Astrocyte (in vitro differentiated cells and primary cell): ENCODE data around the gene TPGS2. TPM values are rescaled to one million over a fixed set of nuclear protein-coding genes. Genes with fewer than 3 reads are reported as not detected.
A peak's percentile ranks its signal among the peaks of the same experiment; 100 is the strongest.

Experiments
- DNase-seq: peaks from one replicate; pipeline ENCODE4 v3.0.0-alpha.2; 2010; ENCODE audit warnings: low read depth
- FAIRE-seq: peaks from 2 replicates; lab custom pipeline; 2011; peaks lifted over from hg19 to GRCh38; lab: Jason Lieb, UNC
- H2AFZ ChIP-seq: 2 replicates; pipeline ENCODE4 v1.6.0; 2012; ENCODE audit warnings: low read depth, low read length, inconsistent platforms
- H3K27ac ChIP-seq: 2 replicates; pipeline ENCODE4 v1.5.1; 2011; ENCODE audit warnings: low read depth, low read length, inconsistent platforms
- H3K27me3 ChIP-seq: 2 replicates; pipeline ENCODE4 v1.6.0; 2011; ENCODE audit warnings: low read length, inconsistent platforms; ENCODE audit not compliant: insufficient read depth
- H3K36me3 ChIP-seq: 2 replicates; pipeline ENCODE4 v1.5.1; 2011; ENCODE audit warnings: low read length, inconsistent platforms; ENCODE audit not compliant: insufficient read depth
- H3K4me1 ChIP-seq: 2 replicates; pipeline ENCODE4 v1.5.1; 2011; ENCODE audit warnings: low read length, inconsistent platforms; ENCODE audit not compliant: insufficient read depth
- H3K4me2 ChIP-seq: 2 replicates; pipeline ENCODE4 v1.6.0; 2012; ENCODE audit warnings: low read length, inconsistent platforms
- H3K4me3 ChIP-seq: 2 replicates; pipeline ENCODE4 v1.5.1; 2011; ENCODE audit warnings: low read depth, mild to moderate bottlenecking, low read length, inconsistent platforms; ENCODE audit not compliant: insufficient read depth
- H3K79me2 ChIP-seq: 2 replicates; pipeline ENCODE4 v1.6.0; 2012; ENCODE audit warnings: mild to moderate bottlenecking, low read length, inconsistent platforms; ENCODE audit not compliant: insufficient read depth
- H3K9ac ChIP-seq: 2 replicates; pipeline ENCODE4 v1.6.0; 2012; ENCODE audit warnings: mild to moderate bottlenecking, low read length, inconsistent platforms
- H3K9me3 ChIP-seq: 2 replicates; pipeline ENCODE4 v1.5.1; 2012; ENCODE audit warnings: low read depth, mild to moderate bottlenecking, low read length, inconsistent platforms; ENCODE audit not compliant: insufficient read depth
- H4K20me1 ChIP-seq: 2 replicates; pipeline ENCODE4 v1.6.0; 2012; ENCODE audit warnings: low read length, inconsistent platforms; ENCODE audit not compliant: insufficient read depth
- H3K27ac Mint-ChIP-seq: one replicate; pipeline ENCODE4 v1.8.0; 2021; ENCODE audit warnings: mild to moderate bottlenecking, mixed read lengths; ENCODE audit not compliant: unreplicated experiment
- H3K27me3 Mint-ChIP-seq: one replicate; pipeline ENCODE4 v1.8.0; 2021; ENCODE audit warnings: low read depth, mixed read lengths; ENCODE audit not compliant: unreplicated experiment
- H3K36me3 Mint-ChIP-seq: one replicate; pipeline ENCODE4 v1.8.0; 2021; ENCODE audit warnings: low read depth, mixed read lengths; ENCODE audit not compliant: unreplicated experiment
- H3K4me1 Mint-ChIP-seq: one replicate; pipeline ENCODE4 v1.8.0; 2021; ENCODE audit warnings: low read depth, mixed read lengths; ENCODE audit not compliant: unreplicated experiment
- H3K4me3 Mint-ChIP-seq: one replicate; pipeline ENCODE4 v1.8.0; 2021; ENCODE audit warnings: mild to moderate bottlenecking, moderate library complexity, mixed read lengths; ENCODE audit not compliant: unreplicated experiment
- H3K9me3 Mint-ChIP-seq: one replicate; pipeline ENCODE4 v1.8.0; 2021; ENCODE audit warnings: mild to moderate bottlenecking, mixed read lengths; ENCODE audit not compliant: unreplicated experiment
- CTCF ChIP-seq: IDR thresholded peaks from 2 replicates; pipeline ENCODE4 v1.5.1; 2011; ENCODE audit warnings: low read depth, mild to moderate bottlenecking, inconsistent platforms, low read length, moderate library complexity; ENCODE audit not compliant: insufficient read depth
- EZH2 ChIP-seq: IDR thresholded peaks from 2 replicates; pipeline ENCODE4 v1.6.1; 2012; ENCODE audit warnings: mild to moderate bottlenecking, low read length, inconsistent platforms; ENCODE audit not compliant: insufficient read depth
- total RNA-seq: library from RNA; stranded (reverse); gene quantifications from 2 replicates; pipeline ENCODE4 v1.2.1, GENCODE V29; 2021

TPGS2 gene
- total RNA-seq, 1 donor from 2014 or later = 138 TPM

- Histone ChIP-seq H3K9ac (no peak overlapping the region), H3K4me1 (peaks cover 15% of the 10 kb centered on the region), H2AFZ (no peak overlapping the region), H3K27ac (no peak overlapping the region), H3K4me2 (no peak overlapping the region), H3K36me3 (no peaks in the 10 kb centered on the region), H3K27me3 (no peaks in the 10 kb centered on the region), H4K20me1 (peaks cover 7% of the 10 kb centered on the region), H3K79me2 (peaks cover 41% of the 10 kb centered on the region), H3K4me3 (no peak overlapping the region), H3K9me3 (no peaks in the 10 kb centered on the region)
- Mint-ChIP-seq H3K4me3 (no peak overlapping the region), H3K4me1 (peaks cover 7% of the 10 kb centered on the region), H3K9me3 (no peaks in the 10 kb centered on the region), H3K27me3 (no peaks in the 10 kb centered on the region), H3K36me3 (peaks cover 7% of the 10 kb centered on the region), H3K27ac (no peak overlapping the region)
- no peak for FAIRE-seq
- TF ChIP-seq CTCF (no peak), EZH2 (no peak)
- no peak for DNase-seq
Measured at GRCh38 chr18:36825526-36825925, 3.3 kb downstream of the TPGS2 start.

GRCh38 chr18:36821681-36822080 is 7.1 kb downstream of the TPGS2 start:
- Histone ChIP-seq H3K9ac (no peak overlapping the region), H3K9me3 (no peaks in the 10 kb centered on the region), H4K20me1 (no peaks in the 10 kb centered on the region), H2AFZ (no peak overlapping the region), H3K4me3 (no peak overlapping the region), H3K79me2 (peaks cover 22% of the 10 kb centered on the region), H3K27ac (no peak overlapping the region), H3K4me2 (no peak overlapping the region), H3K36me3 (peaks cover 6% of the 10 kb centered on the region), H3K27me3 (no peaks in the 10 kb centered on the region), H3K4me1 (no peaks in the 10 kb centered on the region)
- peaks cover 29% of the 10 kb centered on the region for H3K36me3 Mint-ChIP-seq
- H3K9me3 Mint-ChIP-seq = no peaks in the 10 kb centered on the region
- FAIRE-seq = no peak
- TF ChIP-seq CTCF (no peak), EZH2 (no peak)
- peaks cover 9% of the 10 kb centered on the region for H3K4me1 Mint-ChIP-seq
- peak overlapping the region; percentile 63 for H3K27ac Mint-ChIP-seq
- H3K4me3 Mint-ChIP-seq = no peak overlapping the region
- no peaks in the 10 kb centered on the region for H3K27me3 Mint-ChIP-seq
- no peak for DNase-seq

- peaks cover 29% of the 10 kb centered on the region for H3K36me3 Mint-ChIP-seq
- no peak overlapping the region for H3K4me2 ChIP-seq
- no peaks in the 10 kb centered on the region for H4K20me1 ChIP-seq
- no peak overlapping the region for H3K4me3 ChIP-seq
- H2AFZ ChIP-seq = no peak overlapping the region
- no peaks in the 10 kb centered on the region for H3K27me3 ChIP-seq
- H3K27ac Mint-ChIP-seq = no peak overlapping the region
- TF ChIP-seq CTCF = no peak
- H3K4me3 Mint-ChIP-seq = peak overlapping the region; percentile 11
- no peaks in the 10 kb centered on the region for H3K9me3 ChIP-seq
- H3K4me1 Mint-ChIP-seq = peaks cover 9% of the 10 kb centered on the region
- DNase-seq (no peak), FAIRE-seq (no peak)
- H3K4me1 ChIP-seq = no peaks in the 10 kb centered on the region
- H3K79me2 ChIP-seq = peaks cover 8% of the 10 kb centered on the region
- no peak overlapping the region for H3K9ac ChIP-seq
- no peak overlapping the region for H3K27ac ChIP-seq
- H3K27me3 Mint-ChIP-seq = no peaks in the 10 kb centered on the region
- peaks cover 6% of the 10 kb centered on the region for H3K36me3 ChIP-seq
- H3K9me3 Mint-ChIP-seq = no peaks in the 10 kb centered on the region
Measured at GRCh38 chr18:36819621-36820020, 9.2 kb downstream of the TPGS2 start.
